Transverse colon (tissue), 4 donors: ENCODE results near the gene RAVER1.

Experiments used
- POLR2A ChIP-seq: fragments of 450-650 bp; IDR thresholded peaks from one replicate; pipeline ENCODE4 v1.6.1; 2016; ENCODE audit warnings: antibody characterized with exemption, mild to moderate bottlenecking, moderate library complexity
- POLR2AphosphoS5 ChIP-seq, 3 donors: sonication (generic); formaldehyde crosslinking; IDR thresholded peaks; one replicate each; pipeline ENCODE4 v1.6.1; 2016; ENCODE audit warnings: antibody characterized with exemption in 3 of 3
- TF ChIP-seq, protein P1 (sequence below), 5 experiments: fragments of 200-600 bp in 3 of 5; fragments of 450-650 bp in 2 of 5; sonication (generic) in 3 of 5; IDR thresholded peaks; 1 replicate in 2 of 5; 2 replicates in 3 of 5; pipeline ENCODE4 v1.5.1; 2016 to 2017; ENCODE audit warnings: antibody characterized with exemption in 5 of 5, inconsistent platforms in 3 of 5, mild to moderate bottlenecking in 2 of 5, moderate library complexity in 1 of 5

DNA sequence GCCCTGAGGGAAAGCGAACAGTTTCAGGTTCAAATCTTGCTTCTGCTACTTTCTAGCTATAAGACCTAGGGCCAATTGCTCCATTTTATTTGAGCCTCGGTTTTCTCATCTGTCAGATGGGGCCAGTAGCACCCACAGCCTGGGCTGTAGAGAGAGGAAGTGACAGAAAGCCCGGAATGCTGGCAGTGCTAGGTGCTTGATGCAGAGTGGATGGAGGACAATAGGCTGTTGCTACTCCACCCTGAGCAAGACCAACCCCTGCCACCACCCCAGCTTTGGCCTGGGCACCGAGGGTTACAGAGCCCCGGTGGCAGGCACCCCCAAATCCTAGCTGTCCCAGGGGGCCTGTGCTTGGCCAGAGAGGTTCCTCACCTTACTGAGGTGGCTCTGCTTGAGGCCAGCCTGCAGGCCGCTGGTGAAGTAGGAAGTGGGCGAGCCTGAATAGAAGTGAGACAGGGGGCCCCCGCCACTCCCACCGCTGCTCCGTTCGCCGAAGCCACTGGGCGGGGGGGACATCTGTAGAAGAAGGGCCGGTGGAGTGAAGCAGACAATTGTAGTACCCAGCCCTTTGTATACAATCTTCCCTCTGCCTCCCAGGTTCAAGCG, 15.4 kb downstream of the RAVER1 start:
- TF ChIP-seq, protein P1, sequence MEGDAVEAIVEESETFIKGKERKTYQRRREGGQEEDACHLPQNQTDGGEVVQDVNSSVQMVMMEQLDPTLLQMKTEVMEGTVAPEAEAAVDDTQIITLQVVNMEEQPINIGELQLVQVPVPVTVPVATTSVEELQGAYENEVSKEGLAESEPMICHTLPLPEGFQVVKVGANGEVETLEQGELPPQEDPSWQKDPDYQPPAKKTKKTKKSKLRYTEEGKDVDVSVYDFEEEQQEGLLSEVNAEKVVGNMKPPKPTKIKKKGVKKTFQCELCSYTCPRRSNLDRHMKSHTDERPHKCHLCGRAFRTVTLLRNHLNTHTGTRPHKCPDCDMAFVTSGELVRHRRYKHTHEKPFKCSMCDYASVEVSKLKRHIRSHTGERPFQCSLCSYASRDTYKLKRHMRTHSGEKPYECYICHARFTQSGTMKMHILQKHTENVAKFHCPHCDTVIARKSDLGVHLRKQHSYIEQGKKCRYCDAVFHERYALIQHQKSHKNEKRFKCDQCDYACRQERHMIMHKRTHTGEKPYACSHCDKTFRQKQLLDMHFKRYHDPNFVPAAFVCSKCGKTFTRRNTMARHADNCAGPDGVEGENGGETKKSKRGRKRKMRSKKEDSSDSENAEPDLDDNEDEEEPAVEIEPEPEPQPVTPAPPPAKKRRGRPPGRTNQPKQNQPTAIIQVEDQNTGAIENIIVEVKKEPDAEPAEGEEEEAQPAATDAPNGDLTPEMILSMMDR (IDR thresholded peaks at IDR 0.05): no peak
- TF ChIP-seq POLR2A (no peak), POLR2AphosphoS5 (IDR thresholded peaks at IDR 0.05) (no peak)
